ENCODE data around the gene MTCL1. TPM values are rescaled to one million over a fixed set of nuclear protein-coding genes. Genes with fewer than 3 reads are reported as not detected.

MTCL1 gene
- total and polyA plus RNA-seq, 10 of the 15 experiments (the other 5 are each of a cell fraction or from before 2014, with no cell fraction given) = 0.03 to 0.36 (median 0.13) TPM; not detected in 4

DNA sequence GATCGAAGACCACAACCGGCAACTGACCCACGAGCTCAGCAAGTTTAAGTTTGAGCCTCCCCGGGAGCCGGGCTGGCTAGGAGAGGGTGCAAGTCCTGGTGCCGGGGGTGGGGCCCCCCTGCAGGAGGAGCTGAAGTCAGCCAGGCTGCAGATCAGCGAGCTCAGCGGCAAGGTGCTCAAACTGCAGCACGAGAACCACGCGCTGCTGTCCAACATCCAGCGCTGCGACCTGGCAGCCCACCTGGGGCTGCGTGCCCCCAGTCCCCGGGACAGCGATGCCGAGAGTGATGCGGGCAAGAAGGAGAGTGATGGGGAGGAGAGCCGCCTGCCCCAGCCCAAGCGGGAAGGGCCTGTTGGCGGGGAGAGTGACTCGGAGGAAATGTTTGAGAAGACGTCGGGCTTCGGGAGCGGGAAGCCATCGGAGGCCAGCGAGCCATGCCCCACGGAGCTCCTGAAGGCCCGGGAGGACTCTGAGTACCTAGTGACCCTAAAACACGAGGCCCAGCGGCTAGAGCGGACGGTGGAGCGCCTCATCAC, 78.7 kb downstream of the MTCL1 start:
- Histone ChIP-seq H3K27ac (ENCODE audit: control insufficient read depth, insufficient read depth) (no peak overlapping the region), H3K27me3 (replicated peaks in 1 of 2; ENCODE audit: control insufficient read depth in 2 of 2, insufficient read depth in 2 of 2, low read length in 1 of 2) (peaks cover 0 to 6% of the 10 kb centered on the region in 2 experiments; a peak in 3 of 4 replicates), H3K4me3 (no peak overlapping the region), H3K9ac (ENCODE audit: control insufficient read depth, insufficient read depth, low read length) (no peak overlapping the region), H3K79me2 (ENCODE audit: control insufficient read depth, insufficient read depth, low read length) (no peaks in the 10 kb centered on the region), H2AFZ (ENCODE audit: control insufficient read depth, low read depth, low read length) (no peak overlapping the region), H3K4me2 (ENCODE audit: control insufficient read depth, insufficient read depth) (no peak overlapping the region), H3K9me3 (replicated peaks; ENCODE audit: control insufficient read depth, insufficient read depth, low read length) (no peaks in the 10 kb centered on the region), H3K36me3 (ENCODE audit: control insufficient read depth in 2 of 2, insufficient read depth in 2 of 2, low read length in 1 of 2) (no peaks in the 10 kb centered on the region), H3K4me1 (ENCODE audit: control insufficient read depth, insufficient read depth, low read length) (no peaks in the 10 kb centered on the region; the same call in 1 of the 2 replicates), H4K20me1 (ENCODE audit: control insufficient read depth, insufficient read depth) (no peaks in the 10 kb centered on the region)
- intact Hi-C loops (cut with micrococcal nuclease; ENCODE audit: unreplicated experiment) = no loop called here
- DNase-seq (ENCODE audit: low read depth, low spot score) (no peak), ATAC-seq (no peak), FAIRE-seq (no peak)
- CTCF ChIA-PET = interaction anchor here (1.5 kb wide), 1 partner anchor 87 kb away, joined by 3 read pairs; no protein-coding TSS in a partner anchor
- BruUV-seq (replicated peaks) = no TSS peak
- SMC1A ChIA-PET (ENCODE audit: uncharacterized antibody, unreplicated experiment) = no interaction called here
- in situ Hi-C loops (cut with MboI) = no loop called here
- POLR2A ChIA-PET = no interaction called here
- TF ChIP-seq EED (IDR thresholded peaks at IDR 0.05; ENCODE audit: low read depth) (no peak), TCF7 (IDR thresholded peaks at IDR 0.05; ENCODE audit: borderline replicate concordance) (no peak)
- RAD21 ChIA-PET (ENCODE audit: unreplicated experiment) = no interaction called here
- 75% methylated on average over 35 of the region's 35 CpGs for WGBS (ENCODE audit: insufficient coverage, insufficient replicate concordance, low lambda C conversion rate, missing lambda C conversion rate)

DNA sequence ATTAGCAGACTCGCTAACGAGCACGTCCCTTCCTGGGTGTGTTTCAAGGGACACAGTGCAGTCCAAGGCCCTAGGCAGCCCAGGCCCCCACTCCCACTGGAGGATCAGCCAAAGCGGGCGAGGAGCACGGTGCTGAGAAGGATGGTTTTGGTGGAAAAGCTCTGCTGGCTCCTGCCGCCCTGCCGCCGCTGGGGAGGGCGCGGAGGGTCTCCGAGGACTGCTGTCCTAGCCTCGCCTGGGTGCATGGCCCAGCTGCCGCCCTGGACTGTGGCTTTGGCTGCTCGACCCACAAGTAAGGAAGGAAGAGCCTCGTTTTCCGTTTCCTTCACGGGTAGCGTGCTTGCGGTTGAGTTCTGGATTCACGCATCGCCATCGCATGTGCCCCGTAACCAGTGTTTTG, 79.9 kb downstream of the MTCL1 start:
- H2AFZ ChIP-seq (ENCODE audit: control insufficient read depth, low read depth, low read length) = no peak overlapping the region
- in situ Hi-C loops (cut with MboI) (no loop called here), intact Hi-C loops (cut with micrococcal nuclease; ENCODE audit: unreplicated experiment) (no loop called here)
- H3K4me3 ChIP-seq = no peak overlapping the region
- SMC1A ChIA-PET (ENCODE audit: uncharacterized antibody, unreplicated experiment) = no interaction called here
- RAD21 ChIA-PET (ENCODE audit: unreplicated experiment) = no interaction called here
- no peak for TF ChIP-seq FOS (IDR thresholded peaks at IDR 0.05; ENCODE audit: borderline replicate concordance, extremely low read depth, insufficient read length)
- no peak for TF ChIP-seq ZNF217 (IDR thresholded peaks at IDR 0.05)
- TF ChIP-seq, protein P1, sequence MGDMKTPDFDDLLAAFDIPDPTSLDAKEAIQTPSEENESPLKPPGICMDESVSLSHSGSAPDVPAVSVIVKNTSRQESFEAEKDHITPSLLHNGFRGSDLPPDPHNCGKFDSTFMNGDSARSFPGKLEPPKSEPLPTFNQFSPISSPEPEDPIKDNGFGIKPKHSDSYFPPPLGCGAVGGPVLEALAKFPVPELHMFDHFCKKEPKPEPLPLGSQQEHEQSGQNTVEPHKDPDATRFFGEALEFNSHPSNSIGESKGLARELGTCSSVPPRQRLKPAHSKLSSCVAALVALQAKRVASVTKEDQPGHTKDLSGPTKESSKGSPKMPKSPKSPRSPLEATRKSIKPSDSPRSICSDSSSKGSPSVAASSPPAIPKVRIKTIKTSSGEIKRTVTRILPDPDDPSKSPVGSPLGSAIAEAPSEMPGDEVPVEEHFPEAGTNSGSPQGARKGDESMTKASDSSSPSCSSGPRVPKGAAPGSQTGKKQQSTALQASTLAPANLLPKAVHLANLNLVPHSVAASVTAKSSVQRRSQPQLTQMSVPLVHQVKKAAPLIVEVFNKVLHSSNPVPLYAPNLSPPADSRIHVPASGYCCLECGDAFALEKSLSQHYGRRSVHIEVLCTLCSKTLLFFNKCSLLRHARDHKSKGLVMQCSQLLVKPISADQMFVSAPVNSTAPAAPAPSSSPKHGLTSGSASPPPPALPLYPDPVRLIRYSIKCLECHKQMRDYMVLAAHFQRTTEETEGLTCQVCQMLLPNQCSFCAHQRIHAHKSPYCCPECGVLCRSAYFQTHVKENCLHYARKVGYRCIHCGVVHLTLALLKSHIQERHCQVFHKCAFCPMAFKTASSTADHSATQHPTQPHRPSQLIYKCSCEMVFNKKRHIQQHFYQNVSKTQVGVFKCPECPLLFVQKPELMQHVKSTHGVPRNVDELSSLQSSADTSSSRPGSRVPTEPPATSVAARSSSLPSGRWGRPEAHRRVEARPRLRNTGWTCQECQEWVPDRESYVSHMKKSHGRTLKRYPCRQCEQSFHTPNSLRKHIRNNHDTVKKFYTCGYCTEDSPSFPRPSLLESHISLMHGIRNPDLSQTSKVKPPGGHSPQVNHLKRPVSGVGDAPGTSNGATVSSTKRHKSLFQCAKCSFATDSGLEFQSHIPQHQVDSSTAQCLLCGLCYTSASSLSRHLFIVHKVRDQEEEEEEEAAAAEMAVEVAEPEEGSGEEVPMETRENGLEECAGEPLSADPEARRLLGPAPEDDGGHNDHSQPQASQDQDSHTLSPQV (IDR thresholded peaks at IDR 0.05) = no peak
- TF ChIP-seq MYB (IDR thresholded peaks at IDR 0.05; ENCODE audit: borderline replicate concordance, low read depth, low read length) = no peak
- TF ChIP-seq EGR1 (IDR thresholded peaks at IDR 0.05; ENCODE audit: borderline replicate concordance in 1 of 2, low read depth in 2 of 2, low read length in 2 of 2) = no peak
- CTCF ChIA-PET = no interaction called here
- H4K20me1 ChIP-seq (ENCODE audit: control insufficient read depth, insufficient read depth) = no peaks in the 10 kb centered on the region
- H3K4me1 ChIP-seq (ENCODE audit: control insufficient read depth, insufficient read depth, low read length) = no peaks in the 10 kb centered on the region; the same call in 1 of the 2 replicates
- BruUV-seq (replicated peaks) = no TSS peak
- ATAC-seq = no peak
- WGBS (ENCODE audit: insufficient coverage, insufficient replicate concordance, low lambda C conversion rate, missing lambda C conversion rate) = 80% methylated on average over 24 of the region's 24 CpGs
- H3K27ac ChIP-seq (ENCODE audit: control insufficient read depth, insufficient read depth) = no peak overlapping the region
- no peaks in the 10 kb centered on the region for H3K36me3 ChIP-seq (ENCODE audit: control insufficient read depth in 2 of 2, insufficient read depth in 2 of 2, low read length in 1 of 2)
- H3K79me2 ChIP-seq (ENCODE audit: control insufficient read depth, insufficient read depth, low read length) = no peaks in the 10 kb centered on the region
- peaks cover 0 to 9% of the 10 kb centered on the region in 2 experiments; a peak in 2 of 4 replicates for H3K27me3 ChIP-seq (replicated peaks in 1 of 2; ENCODE audit: control insufficient read depth in 2 of 2, insufficient read depth in 2 of 2, low read length in 1 of 2)
- no peak for FAIRE-seq
- no peak overlapping the region for H3K4me2 ChIP-seq (ENCODE audit: control insufficient read depth, insufficient read depth)
- no peaks in the 10 kb centered on the region for H3K9me3 ChIP-seq (replicated peaks; ENCODE audit: control insufficient read depth, insufficient read depth, low read length)
- POLR2A ChIA-PET = no interaction called here
- DNase-seq (ENCODE audit: low read depth, low spot score) = no peak
- H3K9ac ChIP-seq (ENCODE audit: control insufficient read depth, insufficient read depth, low read length) = no peak overlapping the region

Measured in GM12878 (cell line).